Measurements from ENCODE around the gene BICDL1.
"Not testable (repeated sequence)": the region's sequence is repeated elsewhere in the genome, so short reads cannot be mapped to it uniquely, and the experiment has no call there.

Gene BICDL1

GRCh38 chr12:120016199-120016598 is 27.2 kb downstream of the BICDL1 start:
- not testable (repeated sequence) for H3K27me3 ChIP-seq (replicated peaks; ENCODE audit: control insufficient read depth, insufficient read depth, low read length, poor library complexity, severe bottlenecking); H3K4me3 ChIP-seq (ENCODE audit: insufficient read depth, low read depth, low read length, poor library complexity, severe bottlenecking); H3K27ac ChIP-seq (ENCODE audit: insufficient read depth, low read length, poor library complexity, severe bottlenecking); DNase-seq; H3K9me3 ChIP-seq (ENCODE audit: control insufficient read depth, low read length); H3K36me3 ChIP-seq (ENCODE audit: control insufficient read depth, insufficient read depth, low read length)
- peaks cover 41% of the 10 kb centered on the region for H3K4me1 ChIP-seq (ENCODE audit: control insufficient read depth, insufficient read depth, low read length, poor library complexity, severe bottlenecking)

- H3K27ac ChIP-seq (ENCODE audit: insufficient read depth, low read length, poor library complexity, severe bottlenecking): no peak overlapping the region
- H3K4me1 ChIP-seq (ENCODE audit: control insufficient read depth, insufficient read depth, low read length, poor library complexity, severe bottlenecking): peaks cover 17% of the 10 kb centered on the region
- H3K27me3 ChIP-seq (replicated peaks; ENCODE audit: control insufficient read depth, insufficient read depth, low read length, poor library complexity, severe bottlenecking): no peaks in the 10 kb centered on the region
- no peaks in the 10 kb centered on the region for H3K9me3 ChIP-seq (ENCODE audit: control insufficient read depth, low read length)
- H3K4me3 ChIP-seq (ENCODE audit: insufficient read depth, low read depth, low read length, poor library complexity, severe bottlenecking): no peak overlapping the region
- H3K36me3 ChIP-seq (ENCODE audit: control insufficient read depth, insufficient read depth, low read length): no peaks in the 10 kb centered on the region
- no peak for DNase-seq
These were observed 30.2 kb downstream of the BICDL1 start for GRCh38 chr12:120019197-120019596.

GRCh38 chr12:120019938-120020337 is 30.9 kb downstream of the BICDL1 start:
- H3K4me3 ChIP-seq (ENCODE audit: insufficient read depth, low read depth, low read length, poor library complexity, severe bottlenecking): no peak overlapping the region
- no peaks in the 10 kb centered on the region for H3K9me3 ChIP-seq (ENCODE audit: control insufficient read depth, low read length)
- H3K27ac ChIP-seq (ENCODE audit: insufficient read depth, low read length, poor library complexity, severe bottlenecking): no peak overlapping the region
- DNase-seq: no peak
- H3K27me3 ChIP-seq (replicated peaks; ENCODE audit: control insufficient read depth, insufficient read depth, low read length, poor library complexity, severe bottlenecking): no peaks in the 10 kb centered on the region
- H3K4me1 ChIP-seq (ENCODE audit: control insufficient read depth, insufficient read depth, low read length, poor library complexity, severe bottlenecking): peaks cover 10% of the 10 kb centered on the region
- H3K36me3 ChIP-seq (ENCODE audit: control insufficient read depth, insufficient read depth, low read length): no peaks in the 10 kb centered on the region

GRCh38 chr12:120024193-120024592 is 35.2 kb downstream of the BICDL1 start:
- Histone ChIP-seq H3K9me3 (ENCODE audit: control insufficient read depth, low read length) (no peaks in the 10 kb centered on the region), H3K27ac (ENCODE audit: insufficient read depth, low read length, poor library complexity, severe bottlenecking) (no peak overlapping the region)
- DNase-seq: no peak

GRCh38 chr12:120025640-120026039 is 36.6 kb downstream of the BICDL1 start:
- no peak for DNase-seq
- Histone ChIP-seq H3K4me3 (ENCODE audit: insufficient read depth, low read depth, low read length, poor library complexity, severe bottlenecking) (no peak overlapping the region), H3K9me3 (ENCODE audit: control insufficient read depth, low read length) (no peaks in the 10 kb centered on the region), H3K27ac (ENCODE audit: insufficient read depth, low read length, poor library complexity, severe bottlenecking) (no peak overlapping the region), H3K27me3 (replicated peaks; ENCODE audit: control insufficient read depth, insufficient read depth, low read length, poor library complexity, severe bottlenecking) (no peaks in the 10 kb centered on the region), H3K4me1 (ENCODE audit: control insufficient read depth, insufficient read depth, low read length, poor library complexity, severe bottlenecking) (no peaks in the 10 kb centered on the region), H3K36me3 (ENCODE audit: control insufficient read depth, insufficient read depth, low read length) (no peaks in the 10 kb centered on the region)

More at GRCh38 chr12:120024193-120024592, 35.2 kb downstream of the BICDL1 start:
- no peaks in the 10 kb centered on the region for H3K27me3 ChIP-seq (replicated peaks; ENCODE audit: control insufficient read depth, insufficient read depth, low read length, poor library complexity, severe bottlenecking)
- H3K4me1 ChIP-seq (ENCODE audit: control insufficient read depth, insufficient read depth, low read length, poor library complexity, severe bottlenecking): no peaks in the 10 kb centered on the region
- no peaks in the 10 kb centered on the region for H3K36me3 ChIP-seq (ENCODE audit: control insufficient read depth, insufficient read depth, low read length)
- H3K4me3 ChIP-seq (ENCODE audit: insufficient read depth, low read depth, low read length, poor library complexity, severe bottlenecking): no peak overlapping the region

- no peaks in the 10 kb centered on the region for H3K27me3 ChIP-seq (replicated peaks; ENCODE audit: control insufficient read depth, insufficient read depth, low read length, poor library complexity, severe bottlenecking)
These were observed 43.2 kb downstream of the BICDL1 start for GRCh38 chr12:120032242-120032641.

GRCh38 chr12:120037851-120038250 is 48.8 kb downstream of the BICDL1 start:
- H3K4me3 ChIP-seq (ENCODE audit: insufficient read depth, low read depth, low read length, poor library complexity, severe bottlenecking): no peak overlapping the region
- no peak for DNase-seq

More at GRCh38 chr12:120032242-120032641, 43.2 kb downstream of the BICDL1 start:
- Histone ChIP-seq H3K4me1 (ENCODE audit: control insufficient read depth, insufficient read depth, low read length, poor library complexity, severe bottlenecking) (no peaks in the 10 kb centered on the region), H3K27ac (ENCODE audit: insufficient read depth, low read length, poor library complexity, severe bottlenecking) (no peak overlapping the region), H3K4me3 (ENCODE audit: insufficient read depth, low read depth, low read length, poor library complexity, severe bottlenecking) (no peak overlapping the region), H3K36me3 (ENCODE audit: control insufficient read depth, insufficient read depth, low read length) (no peaks in the 10 kb centered on the region), H3K9me3 (ENCODE audit: control insufficient read depth, low read length) (no peaks in the 10 kb centered on the region)
- DNase-seq: no peak

GRCh38 chr12:120039711-120040110 is 50.7 kb downstream of the BICDL1 start:
- Histone ChIP-seq H3K36me3 (ENCODE audit: control insufficient read depth, insufficient read depth, low read length) (peaks cover 3% of the 10 kb centered on the region), H3K27ac (ENCODE audit: insufficient read depth, low read length, poor library complexity, severe bottlenecking) (no peak overlapping the region), H3K4me1 (ENCODE audit: control insufficient read depth, insufficient read depth, low read length, poor library complexity, severe bottlenecking) (no peaks in the 10 kb centered on the region), H3K9me3 (ENCODE audit: control insufficient read depth, low read length) (no peaks in the 10 kb centered on the region), H3K4me3 (ENCODE audit: insufficient read depth, low read depth, low read length, poor library complexity, severe bottlenecking) (no peak overlapping the region), H3K27me3 (replicated peaks; ENCODE audit: control insufficient read depth, insufficient read depth, low read length, poor library complexity, severe bottlenecking) (no peaks in the 10 kb centered on the region)
- DNase-seq: no peak

More at GRCh38 chr12:120037851-120038250, 48.8 kb downstream of the BICDL1 start:
- Histone ChIP-seq H3K4me1 (ENCODE audit: control insufficient read depth, insufficient read depth, low read length, poor library complexity, severe bottlenecking) (no peaks in the 10 kb centered on the region), H3K27ac (ENCODE audit: insufficient read depth, low read length, poor library complexity, severe bottlenecking) (no peak overlapping the region), H3K9me3 (ENCODE audit: control insufficient read depth, low read length) (no peaks in the 10 kb centered on the region), H3K36me3 (ENCODE audit: control insufficient read depth, insufficient read depth, low read length) (peaks cover 3% of the 10 kb centered on the region), H3K27me3 (replicated peaks; ENCODE audit: control insufficient read depth, insufficient read depth, low read length, poor library complexity, severe bottlenecking) (no peaks in the 10 kb centered on the region)

- Histone ChIP-seq H3K27ac (ENCODE audit: insufficient read depth, low read length, poor library complexity, severe bottlenecking) (peak overlapping the region; percentile 26), H3K27me3 (replicated peaks; ENCODE audit: control insufficient read depth, insufficient read depth, low read length, poor library complexity, severe bottlenecking) (no peaks in the 10 kb centered on the region), H3K4me3 (ENCODE audit: insufficient read depth, low read depth, low read length, poor library complexity, severe bottlenecking) (no peak overlapping the region), H3K36me3 (ENCODE audit: control insufficient read depth, insufficient read depth, low read length) (peaks cover 3% of the 10 kb centered on the region), H3K4me1 (ENCODE audit: control insufficient read depth, insufficient read depth, low read length, poor library complexity, severe bottlenecking) (no peaks in the 10 kb centered on the region), H3K9me3 (ENCODE audit: control insufficient read depth, low read length) (no peaks in the 10 kb centered on the region)
- peak in 1 of 3 donors; percentile 29 for DNase-seq
These were observed 52.6 kb downstream of the BICDL1 start for GRCh38 chr12:120041386-120042231.

GRCh38 chr12:120045367-120045766 is 56.3 kb downstream of the BICDL1 start:
- not testable (repeated sequence) for H3K4me3 ChIP-seq (ENCODE audit: insufficient read depth, low read depth, low read length, poor library complexity, severe bottlenecking); DNase-seq; H3K36me3 ChIP-seq (ENCODE audit: control insufficient read depth, insufficient read depth, low read length); H3K4me1 ChIP-seq (ENCODE audit: control insufficient read depth, insufficient read depth, low read length, poor library complexity, severe bottlenecking); H3K27ac ChIP-seq (ENCODE audit: insufficient read depth, low read length, poor library complexity, severe bottlenecking); H3K27me3 ChIP-seq (replicated peaks; ENCODE audit: control insufficient read depth, insufficient read depth, low read length, poor library complexity, severe bottlenecking); H3K9me3 ChIP-seq (ENCODE audit: control insufficient read depth, low read length)
